TTC549 (cell line): ENCODE measurements around the gene PHACTR3.

Source experiments
- FAIRE-seq: peaks from 2 replicates; lab custom pipeline; 2012; peaks lifted over from hg19 to GRCh38; lab: Jason Lieb, UNC

Gene PHACTR3

DNA sequence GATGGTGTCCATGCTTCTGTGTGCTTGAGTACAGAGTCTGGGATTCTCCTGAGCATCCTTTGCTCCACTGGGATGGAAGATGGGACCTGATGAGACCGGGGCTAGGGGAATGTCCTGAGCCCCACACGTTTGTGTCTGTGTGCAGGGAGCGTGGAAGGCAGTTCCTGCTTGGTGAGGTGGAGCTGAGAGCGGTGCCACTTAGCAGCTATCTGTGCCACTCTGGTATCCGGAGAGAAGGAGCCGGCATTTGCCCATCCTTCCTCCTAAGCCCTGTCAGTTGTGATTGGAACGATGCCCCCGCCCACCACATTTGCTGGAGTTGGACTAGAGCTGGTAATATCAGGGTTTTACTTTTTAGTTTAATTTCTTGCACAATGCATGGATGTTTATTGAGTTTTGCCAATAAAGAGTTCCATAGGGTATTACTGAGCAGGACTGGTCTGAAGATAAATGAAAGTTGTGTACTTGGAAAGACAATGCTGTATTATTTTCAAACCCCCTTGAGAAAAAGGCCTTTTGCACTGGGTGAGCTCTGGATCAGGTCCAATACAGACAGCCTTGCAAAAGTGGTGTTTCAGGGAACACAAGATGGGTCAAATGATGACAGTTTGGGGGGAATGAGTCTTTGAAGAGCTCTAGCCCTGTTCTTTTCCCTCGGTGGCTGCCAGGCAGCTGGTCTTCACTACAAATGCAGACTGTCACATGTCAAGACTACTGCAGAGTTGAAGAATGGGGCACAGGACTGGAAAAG, 198.3 kb downstream of the PHACTR3 start:
- FAIRE-seq, result no peak

DNA sequence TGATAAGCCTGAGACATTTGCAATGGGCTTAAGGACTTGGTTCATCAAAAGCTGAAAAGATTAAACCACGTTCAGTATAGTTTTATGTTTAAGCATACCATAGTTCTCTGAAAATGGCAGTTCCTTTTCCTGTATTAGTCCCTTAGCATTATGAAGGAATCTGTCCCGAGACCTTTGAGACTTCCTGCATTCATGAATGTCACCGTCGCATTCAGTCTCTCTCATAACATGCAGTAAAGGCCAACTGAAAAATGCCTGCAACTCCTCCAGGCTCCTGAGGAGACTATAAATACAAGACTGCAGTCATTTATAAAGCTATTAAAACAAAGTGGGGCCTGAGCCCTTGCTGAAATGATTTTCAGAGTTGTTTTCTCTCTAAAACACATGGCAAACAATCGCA, 200.0 kb downstream of the PHACTR3 start:
- no peak for FAIRE-seq

DNA sequence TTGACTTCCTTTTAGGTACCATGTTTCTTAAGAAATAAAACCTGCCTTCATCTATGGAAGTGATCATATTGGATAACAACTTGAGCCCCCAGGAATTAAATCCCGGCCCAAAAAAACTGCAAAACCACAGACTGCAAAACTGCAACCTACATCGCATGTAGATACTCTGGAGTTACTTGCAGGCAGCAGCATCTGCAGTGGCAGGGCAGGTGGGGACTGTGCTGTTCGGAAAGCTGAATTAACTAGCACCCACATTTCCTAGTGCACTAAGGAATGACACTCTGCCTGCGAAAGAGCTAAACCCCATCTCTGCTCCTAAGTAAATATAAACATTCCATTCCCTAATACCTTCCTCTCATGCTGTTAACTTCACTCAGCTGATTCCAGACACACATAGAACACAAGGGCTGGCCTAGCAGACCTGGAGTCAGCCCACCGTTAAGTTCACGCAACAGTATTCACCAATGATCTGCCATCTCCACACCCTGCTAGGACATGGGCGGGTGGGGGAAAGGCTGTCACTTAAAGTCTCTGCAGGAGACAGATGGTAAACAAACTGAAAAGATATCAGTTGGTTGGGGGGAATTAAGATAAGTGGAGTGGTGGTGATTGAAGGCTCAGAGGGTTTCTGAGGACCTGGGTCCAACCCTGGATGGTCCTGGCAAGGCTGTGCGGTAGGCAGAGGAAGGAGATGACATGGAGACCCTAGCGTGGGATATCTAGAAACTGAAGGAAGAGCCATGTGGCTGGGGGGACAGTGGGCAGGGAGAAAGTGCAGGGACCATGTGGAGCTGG, 200.7 kb downstream of the PHACTR3 start:
- FAIRE-seq, result no peak

DNA sequence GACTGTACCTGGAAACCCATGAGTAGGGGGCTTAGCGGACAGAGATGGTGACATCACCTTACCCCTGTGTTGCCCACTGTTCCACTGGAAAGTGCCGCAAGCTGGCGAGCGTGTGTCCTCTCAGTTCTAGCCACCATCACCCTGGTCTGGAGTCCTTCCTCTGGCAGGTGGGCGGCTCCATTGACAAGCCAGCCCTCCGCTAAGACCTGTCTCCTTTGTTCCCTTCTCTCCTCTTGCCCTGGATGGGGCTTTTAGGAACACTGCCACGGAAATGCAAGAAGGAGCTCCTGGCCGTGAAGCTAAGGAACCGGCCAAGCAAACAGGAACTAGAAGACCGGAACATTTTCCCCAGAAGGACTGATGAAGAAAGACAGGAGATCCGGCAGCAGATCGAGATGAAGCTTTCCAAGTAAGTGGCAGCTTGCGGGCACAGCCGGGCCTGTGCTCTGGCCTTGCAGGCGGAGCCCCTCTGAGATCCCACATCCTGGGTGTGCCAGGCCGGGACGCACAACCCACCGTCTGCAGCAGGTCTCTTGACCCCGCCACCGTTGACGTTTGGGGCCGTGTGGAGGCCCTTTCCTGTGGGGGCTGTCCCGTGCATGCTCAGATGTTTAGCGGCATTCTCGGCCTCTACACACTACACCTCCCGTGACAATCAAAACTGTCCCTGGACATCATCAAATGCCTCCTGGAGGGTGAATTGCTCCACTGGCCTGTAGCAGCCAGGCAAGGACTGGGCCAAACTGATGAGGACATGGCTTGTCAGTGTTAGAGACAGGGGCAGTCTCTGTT, 201.6 kb downstream of the PHACTR3 start:
- no peak for FAIRE-seq

DNA sequence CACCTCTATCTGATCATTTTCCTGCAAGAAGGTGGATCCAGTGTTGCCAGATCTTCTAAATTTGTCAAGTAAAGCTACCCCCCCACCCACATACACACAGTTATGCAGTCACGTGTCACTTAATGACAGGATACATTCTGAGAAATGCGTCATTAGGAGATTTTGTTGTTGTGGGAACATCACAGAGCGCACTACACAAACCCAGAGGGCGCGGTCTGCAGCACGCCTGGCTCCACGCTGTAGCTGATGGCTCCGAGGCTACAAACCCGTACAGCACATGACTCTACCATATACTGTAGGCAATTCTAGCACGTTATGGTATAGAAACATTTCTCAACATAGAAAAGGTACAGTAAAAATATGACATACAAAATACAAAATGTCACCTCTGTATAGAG, 202.2 kb downstream of the PHACTR3 start:
- no peak for FAIRE-seq

DNA sequence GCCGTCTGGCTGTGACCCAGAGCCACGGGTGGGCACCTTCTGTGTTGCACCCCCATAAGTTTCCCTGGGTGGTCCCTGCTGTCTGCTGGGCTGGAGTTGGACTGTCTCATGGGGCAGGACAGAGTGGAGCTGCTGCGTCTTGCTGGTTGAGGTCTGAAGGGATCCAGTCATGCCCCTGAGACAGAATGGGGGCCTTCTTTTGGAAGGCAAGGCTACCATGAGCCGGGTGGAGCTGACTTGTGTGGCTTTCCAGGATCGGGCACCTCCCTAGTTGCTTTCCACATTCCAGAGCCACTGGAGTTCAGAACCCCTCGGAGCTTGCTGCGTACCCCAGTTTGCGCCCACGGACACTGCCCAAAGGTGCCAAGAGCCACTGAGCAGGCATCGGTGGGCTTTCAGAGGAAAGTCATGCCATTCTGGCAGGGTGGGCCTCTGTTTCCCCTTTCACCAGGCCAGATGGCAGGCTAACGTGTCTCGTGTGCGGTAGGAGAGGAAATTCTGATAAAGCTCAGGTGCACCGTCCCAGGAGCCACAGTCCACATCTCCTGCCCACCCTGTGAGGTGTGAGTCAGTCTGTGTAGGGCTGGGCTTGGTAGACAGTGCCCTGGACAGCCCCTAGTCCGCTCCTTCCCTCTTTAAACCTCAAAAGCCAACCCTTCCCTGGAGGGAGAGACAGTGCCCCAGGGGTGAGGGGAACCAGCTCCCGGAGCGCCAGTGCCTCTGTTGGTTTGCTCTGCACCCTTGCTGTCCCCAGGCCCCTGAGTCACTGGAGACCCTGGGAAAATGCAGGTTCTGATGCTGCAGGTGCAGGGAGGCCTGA, 203.8 kb downstream of the PHACTR3 start:
- FAIRE-seq, result no peak

DNA sequence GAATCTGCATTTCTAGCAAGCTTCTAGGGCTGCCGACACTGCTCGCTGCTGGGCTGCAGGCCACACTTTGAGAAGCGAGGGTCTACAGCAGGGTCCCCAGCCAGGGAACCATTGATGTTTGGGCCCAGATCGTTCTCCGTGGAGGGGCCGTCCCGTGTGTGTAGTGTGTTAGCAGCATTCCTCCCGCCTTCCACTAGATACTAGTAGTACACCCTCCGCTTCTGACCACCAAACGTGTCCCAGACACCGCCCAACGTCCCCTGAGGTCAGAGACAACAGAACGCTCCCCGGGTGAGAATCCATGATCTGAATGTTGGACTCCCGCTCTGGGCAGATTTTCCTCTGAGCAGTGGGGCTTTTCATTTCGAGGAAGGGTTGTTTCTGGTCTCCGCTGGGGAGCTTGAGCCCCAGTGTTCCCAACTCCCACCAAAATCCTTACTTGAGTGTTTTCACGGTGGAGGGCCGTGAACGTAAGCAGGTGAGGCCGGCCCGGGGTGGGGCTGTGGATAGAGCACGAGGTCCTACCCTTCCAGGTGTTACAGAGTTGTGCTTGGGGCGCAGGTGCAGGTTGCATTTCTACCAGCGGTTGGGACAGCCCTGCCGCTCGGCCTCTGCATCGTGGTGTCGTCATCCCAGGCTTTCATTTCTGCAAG, 204.5 kb downstream of the PHACTR3 start:
- no peak for FAIRE-seq

DNA sequence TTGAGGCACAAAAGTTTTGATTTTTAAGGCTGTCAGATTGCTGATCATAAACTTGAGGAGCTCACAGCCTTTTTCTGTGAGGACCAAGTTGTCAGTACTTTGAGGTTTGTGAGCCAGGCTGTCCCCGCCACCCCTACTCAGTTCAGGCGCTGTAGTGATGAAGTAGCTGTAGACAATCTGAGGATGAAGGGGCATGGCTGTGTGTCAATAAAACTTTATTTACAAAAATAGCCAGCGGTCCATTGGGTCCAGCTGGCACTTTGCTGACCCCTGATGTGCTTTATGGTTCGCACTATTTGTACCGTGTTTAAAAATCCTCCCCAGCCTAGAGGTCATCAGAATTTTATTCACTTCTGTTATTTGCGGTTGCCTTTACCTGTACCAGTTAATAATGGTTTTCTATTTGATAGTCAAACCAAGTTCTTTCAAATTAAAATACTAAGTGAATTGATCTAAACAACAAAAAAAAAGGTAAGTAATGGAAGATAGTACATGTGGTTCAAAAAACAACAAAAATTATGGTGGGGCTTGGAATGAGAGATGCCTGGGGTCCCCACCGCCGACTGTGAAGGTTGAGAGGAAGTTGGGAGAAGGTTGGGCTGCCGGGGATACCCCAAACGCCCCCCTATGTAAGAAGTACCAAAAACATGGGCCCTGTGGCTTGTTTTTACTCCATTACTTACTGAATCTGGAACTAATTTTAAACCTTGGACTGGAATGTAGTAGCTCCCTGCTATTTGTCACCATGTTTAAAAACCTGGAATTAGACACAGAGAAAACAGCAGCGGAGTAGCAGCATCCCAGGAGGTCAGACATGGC, 205.5 kb downstream of the PHACTR3 start:
- no peak for FAIRE-seq

DNA sequence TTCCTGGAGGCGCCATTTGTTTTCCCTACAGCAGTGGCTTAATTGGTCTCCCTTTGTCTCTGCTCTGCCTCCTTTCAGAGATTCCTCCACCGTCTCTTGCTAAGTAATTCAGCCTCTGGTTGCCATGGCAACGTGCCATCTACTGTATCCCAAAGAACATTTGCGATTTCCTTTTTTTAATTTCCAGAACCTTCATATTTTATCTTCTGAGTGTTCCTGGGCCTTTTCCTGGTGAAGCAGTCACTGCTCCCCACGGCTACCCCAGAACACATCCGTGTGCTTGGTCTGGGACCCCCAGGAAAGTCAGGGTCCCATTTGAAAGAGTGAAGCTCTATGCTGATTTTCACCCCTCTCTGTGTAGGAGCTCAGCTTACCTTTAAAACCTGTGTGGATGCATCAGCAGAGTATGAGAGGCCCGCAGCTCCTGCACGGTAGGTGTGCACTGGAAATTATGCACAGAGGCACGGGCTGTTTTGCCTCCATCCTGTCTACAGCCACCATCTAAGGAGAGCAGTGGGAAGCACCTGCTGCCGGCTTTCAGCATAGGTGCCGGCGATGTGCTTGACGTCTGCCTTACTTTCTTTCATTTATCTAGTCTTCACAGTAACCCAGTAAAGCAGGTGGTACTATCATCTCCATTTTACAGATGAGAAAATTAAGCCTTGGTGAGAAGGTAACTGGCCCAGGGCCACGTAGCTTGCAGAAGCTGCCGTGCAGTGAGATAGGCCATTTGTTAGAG, 206.3 kb downstream of the PHACTR3 start:
- FAIRE-seq, result no peak

DNA sequence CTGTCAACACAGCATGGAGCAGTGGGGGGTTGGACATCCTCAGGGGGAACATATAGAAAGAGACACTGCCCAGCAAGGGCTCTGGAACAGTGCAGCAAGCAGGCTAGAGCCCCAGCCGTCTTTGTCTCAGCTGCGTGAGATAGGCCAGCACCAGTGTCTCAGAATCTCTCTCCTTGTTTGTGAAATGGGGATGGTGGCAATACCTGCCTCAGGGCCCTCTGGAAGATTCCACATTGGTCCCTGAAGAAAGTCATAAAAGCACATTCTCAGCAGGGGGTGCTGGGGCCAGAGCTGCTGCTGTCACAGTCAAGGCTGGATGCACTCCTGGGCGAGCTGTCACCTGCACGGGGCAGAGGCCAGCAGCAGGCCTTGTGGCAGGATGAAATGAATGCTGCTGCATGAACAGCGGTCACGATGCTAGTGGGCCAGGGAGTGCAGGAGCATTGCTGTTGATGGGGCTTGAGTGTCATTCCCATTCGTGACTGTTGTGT, 207.4 kb downstream of the PHACTR3 start:
- FAIRE-seq, result no peak

DNA sequence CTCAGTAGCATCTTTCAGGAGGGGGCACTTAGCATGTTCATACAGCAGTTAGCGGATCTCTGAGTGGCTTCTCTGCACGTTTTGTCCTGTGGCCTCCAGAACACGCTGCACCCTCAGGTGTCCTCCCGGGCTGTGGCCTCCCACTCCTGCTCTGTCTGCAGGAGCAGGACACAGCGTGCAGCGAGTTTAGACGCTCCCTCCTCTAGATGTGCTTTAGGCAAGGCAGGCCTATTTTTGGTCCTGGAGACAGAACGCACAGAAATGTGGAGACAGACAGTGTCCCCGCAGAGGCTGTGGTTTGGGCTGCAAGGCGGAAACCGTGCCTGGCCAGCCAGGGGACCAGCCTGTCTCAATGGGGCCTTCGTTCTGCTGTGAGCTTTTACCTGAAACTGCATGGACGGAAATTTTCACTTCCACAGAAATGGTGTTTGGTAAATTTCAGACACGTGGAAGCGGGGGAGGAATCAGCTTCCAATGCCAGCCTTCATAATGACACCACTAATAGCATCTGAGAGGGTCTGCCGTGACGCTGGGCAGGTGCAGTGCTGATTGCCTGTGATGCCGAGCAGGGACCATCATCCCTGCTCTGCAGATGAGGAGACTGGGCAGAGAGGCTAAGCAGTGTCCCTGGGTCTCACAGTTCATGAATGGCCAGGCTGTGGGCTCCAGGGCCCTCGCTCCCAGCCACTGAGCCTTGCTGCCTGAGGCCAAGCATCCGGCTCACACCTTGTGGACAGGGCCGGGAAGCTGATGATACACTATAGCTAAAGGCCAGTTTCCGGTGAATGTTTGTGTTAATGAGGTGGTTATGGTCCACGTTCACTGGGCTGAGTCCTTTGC, 208.2 kb downstream of the PHACTR3 start:
- FAIRE-seq, result no peak

DNA sequence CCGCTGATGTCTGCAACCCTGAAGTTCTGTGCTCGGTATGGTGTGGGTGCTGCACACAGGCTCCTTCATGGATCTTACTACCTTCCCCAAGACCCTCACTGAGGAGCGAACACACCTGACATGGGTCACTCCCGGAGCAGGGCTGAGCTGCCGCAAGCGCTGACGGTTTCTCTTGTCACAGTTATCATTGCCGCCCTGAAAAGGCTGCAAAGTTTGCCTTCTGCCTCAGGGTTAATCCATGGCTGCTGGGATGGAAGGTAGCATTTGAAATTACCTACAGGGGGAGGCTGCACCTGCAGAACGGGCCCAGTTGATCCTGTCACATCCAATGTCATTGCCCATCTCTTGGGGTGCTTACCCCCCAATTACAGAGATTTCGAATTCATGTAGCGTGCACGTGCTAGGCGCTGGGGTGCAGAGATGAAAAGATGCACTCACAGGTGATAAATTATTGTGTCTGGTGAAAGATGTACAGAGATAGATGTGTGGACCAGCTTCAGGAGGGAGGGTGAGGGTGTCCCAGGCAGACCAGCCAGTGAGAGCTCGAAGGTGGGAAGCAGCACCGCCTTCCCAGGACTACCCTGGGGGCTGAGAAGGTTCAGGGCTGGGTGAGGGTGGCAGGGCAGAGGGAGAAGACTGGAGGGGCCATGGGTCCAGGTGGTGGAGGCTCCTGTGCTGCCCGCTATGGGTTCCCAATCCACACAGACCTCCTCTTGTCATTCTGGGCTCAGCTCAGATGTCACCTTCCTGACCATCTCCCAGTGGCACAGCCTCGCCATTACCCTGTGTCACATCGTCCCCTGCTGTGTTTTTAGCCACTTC, 209.0 kb downstream of the PHACTR3 start:
- no peak for FAIRE-seq

DNA sequence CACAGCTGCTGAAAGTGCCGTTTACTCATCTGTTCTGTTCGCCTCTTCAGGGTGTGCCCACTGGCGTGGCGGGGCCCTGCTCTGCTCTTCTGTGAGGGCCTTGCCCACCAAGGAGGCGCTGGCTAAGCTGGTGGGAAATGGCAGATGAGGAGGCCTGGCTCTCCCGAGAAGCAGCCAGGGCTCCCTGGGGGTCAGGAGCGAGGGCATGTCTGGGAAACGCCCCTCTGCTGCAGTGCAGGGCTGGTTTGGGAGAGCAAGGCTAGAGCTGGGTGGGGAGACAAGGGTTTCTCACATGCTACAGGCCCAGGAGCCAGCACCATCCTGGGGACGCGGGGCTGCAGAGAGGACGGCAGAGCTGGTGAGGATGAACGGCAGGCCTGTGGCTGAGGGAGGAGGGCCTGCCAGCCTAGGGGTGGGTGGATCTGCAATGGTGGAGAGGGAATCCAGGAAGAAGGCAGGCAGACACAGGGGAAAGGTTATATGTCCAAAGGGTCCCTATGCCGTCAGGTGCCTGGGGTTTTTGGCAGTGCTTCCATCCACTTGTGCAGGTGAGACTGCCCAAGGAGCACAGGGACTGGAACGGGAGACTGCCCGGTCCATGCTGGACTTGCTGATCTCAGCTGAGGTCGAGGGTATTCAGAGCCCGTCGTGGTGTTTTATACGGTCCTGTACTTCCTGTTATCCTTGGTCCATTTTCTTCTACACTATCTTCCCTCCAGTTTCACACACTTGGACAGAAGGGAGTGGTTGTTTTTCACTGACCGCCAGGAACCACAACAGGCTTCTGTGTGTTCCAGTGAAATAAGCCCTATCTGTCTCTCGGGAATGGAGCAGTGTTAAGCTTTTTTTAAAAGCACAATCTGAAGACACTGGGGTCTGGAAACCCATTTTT, 209.9 kb downstream of the PHACTR3 start:
- no peak for FAIRE-seq

DNA sequence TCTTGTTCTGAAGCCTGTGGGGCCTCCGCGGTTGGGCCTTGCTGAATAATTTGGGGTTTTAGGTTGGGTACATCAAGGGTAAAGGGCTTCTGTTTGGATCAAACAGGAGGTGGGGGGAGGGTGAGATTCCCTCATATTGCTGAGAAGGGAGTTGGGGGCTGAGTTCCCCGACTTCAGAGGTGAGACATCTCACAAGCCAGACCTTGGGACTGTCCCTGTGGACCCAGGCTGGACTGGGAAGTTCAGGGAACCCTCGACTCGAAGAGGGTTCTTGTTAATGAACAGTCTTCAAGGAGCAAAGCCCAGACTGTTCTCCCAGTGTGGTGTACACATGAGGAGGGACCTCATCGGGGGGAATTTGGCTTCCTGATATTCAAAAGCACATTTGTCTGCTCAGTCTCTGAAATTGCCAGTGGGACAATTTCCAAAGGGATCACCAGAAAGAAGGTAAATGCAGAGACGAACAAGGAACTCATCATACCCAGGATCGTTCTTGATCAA, 210.6 kb downstream of the PHACTR3 start:
- FAIRE-seq, result no peak

DNA sequence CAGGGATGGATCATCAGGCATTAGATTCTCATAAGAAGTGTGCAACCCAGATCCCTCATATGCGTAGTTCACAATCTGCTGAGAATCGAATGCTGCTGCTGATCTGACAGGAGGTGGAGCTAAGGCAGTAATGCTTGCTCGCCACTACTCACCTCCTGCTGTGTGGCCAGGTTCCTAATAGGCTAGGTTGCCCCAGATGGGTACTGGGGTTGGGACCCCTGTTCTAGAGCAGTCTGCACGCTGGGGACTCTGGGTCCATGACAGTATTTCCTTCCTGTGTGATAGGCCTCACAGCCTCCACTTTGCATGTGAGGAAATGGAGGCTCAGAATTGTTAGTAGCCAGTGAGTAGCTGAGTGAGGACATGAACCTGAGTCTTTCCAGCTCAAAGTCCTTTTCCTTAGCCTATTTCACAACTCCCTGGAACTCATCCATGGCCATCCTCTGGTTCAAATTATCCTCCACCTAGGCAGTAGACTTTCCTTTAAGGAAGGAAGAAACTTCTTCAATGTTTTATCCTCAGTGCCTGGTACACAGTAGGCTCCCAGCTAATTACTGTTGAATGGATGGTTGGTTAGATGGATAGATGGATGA, 211.9 kb downstream of the PHACTR3 start:
- FAIRE-seq, result no peak

DNA sequence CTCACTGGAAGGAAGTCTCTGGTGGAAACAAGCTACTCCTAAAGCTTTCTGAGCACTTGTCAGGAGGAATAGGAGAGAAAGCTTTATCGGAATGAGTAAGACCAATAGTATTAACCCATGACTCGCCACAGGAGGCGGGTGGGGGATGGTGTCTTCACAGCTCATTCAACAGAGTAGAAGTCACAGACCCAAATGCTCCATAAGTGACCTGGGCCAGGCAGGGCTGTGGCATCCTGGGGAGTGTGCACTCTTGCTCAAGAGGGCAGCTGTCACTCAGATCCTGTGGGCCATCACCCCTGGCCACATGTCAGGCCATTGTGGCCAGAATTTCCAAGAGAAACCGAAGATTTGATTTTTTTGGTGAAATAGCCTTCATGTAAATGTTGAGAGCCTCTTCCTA, 213.1 kb downstream of the PHACTR3 start:
- FAIRE-seq, result no peak
